Right lung (tissue), 5 donors: ENCODE data around the gene SCARF2. TPM values are rescaled to one million over a fixed set of nuclear protein-coding genes. Genes with fewer than 3 reads are reported as not detected.
"Not testable (repeated sequence)": the region's sequence is repeated elsewhere in the genome, so short reads cannot be mapped to it uniquely, and the experiment has no call there.

ENCODE experiments used
- DNase-seq, 2 donors: peaks; one replicate each; pipeline ENCODE4 v3.0.0-alpha.2; 2013
- polyA plus RNA-seq, 5 donors: library from polyadenylated mRNA; unstranded; fragments of 120-200 nt; gene quantifications; one replicate each; pipeline versions ENCODE4 v1.2.1 to v1.2.3, GENCODE V29; 2013; ENCODE audit warnings: inconsistent platforms in 1 of 5, low replicate concordance in 1 of 5; ENCODE audit not compliant: insufficient read length in 5 of 5, insufficient read depth in 1 of 5

Gene SCARF2
- polyA plus RNA-seq, 5 donors: 15.1 to 39.6 (median 23.5) TPM

- no peak for DNase-seq
Measured at GRCh38 chr22:20395181-20395906, 42.3 kb downstream of the SCARF2 start.

- DNase-seq: peak; percentile 90 to 92
Measured at GRCh38 chr22:20393705-20394476, 43.7 kb downstream of the SCARF2 start, which contains the start of gene ZNF74. TSS of gene ZNF74 (plus strand) at chr22:20394151. CDS start at chr22:20394629, 478 bp downstream.

GRCh38 chr22:20392983-20393704 lies 44.5 kb downstream of the SCARF2 start:
- DNase-seq: no peak

GRCh38 chr22:20392365-20392881 lies 45.2 kb downstream of the SCARF2 start:
- not testable (repeated sequence) for DNase-seq

GRCh38 chr22:20391222-20391621 lies 46.4 kb downstream of the SCARF2 start:
- DNase-seq: no peak

- DNase-seq: no peak
Measured at GRCh38 chr22:20390394-20390907, 47.2 kb downstream of the SCARF2 start.

GRCh38 chr22:20389288-20389687 lies 48.3 kb downstream of the SCARF2 start:
- no peak for DNase-seq

- no peak for DNase-seq
Measured at GRCh38 chr22:20388200-20388599, 49.4 kb downstream of the SCARF2 start.

- DNase-seq: no peak
Measured at GRCh38 chr22:20386972-20387371, 50.7 kb downstream of the SCARF2 start.

GRCh38 chr22:20386336-20386735 lies 51.3 kb downstream of the SCARF2 start:
- no peak for DNase-seq

- no peak for DNase-seq
Measured at GRCh38 chr22:20384865-20385264, 52.8 kb downstream of the SCARF2 start.

GRCh38 chr22:20384171-20384570 lies 53.5 kb downstream of the SCARF2 start:
- DNase-seq: no peak

GRCh38 chr22:20383538-20383937 lies 54.1 kb downstream of the SCARF2 start:
- no peak for DNase-seq

- DNase-seq: no peak
Measured at GRCh38 chr22:20380486-20380885, 57.1 kb downstream of the SCARF2 start.

GRCh38 chr22:20378684-20379083 lies 58.9 kb downstream of the SCARF2 start:
- DNase-seq: not testable (repeated sequence)

- DNase-seq: no peak
Measured at GRCh38 chr22:20378110-20378509, 59.5 kb downstream of the SCARF2 start.

GRCh38 chr22:20376983-20377382 lies 60.6 kb downstream of the SCARF2 start:
- not testable (repeated sequence) for DNase-seq

GRCh38 chr22:20376281-20376680 lies 61.3 kb downstream of the SCARF2 start:
- DNase-seq: not testable (repeated sequence)
